ENCODE results near the gene ALPK3.

ALPK3 gene

GRCh38 chr15:84908564-84908963 is 91.4 kb downstream of the ALPK3 start:
- H3K27ac ChIP-seq (ENCODE audit: low read depth, low read length, severe bottlenecking), result no peak overlapping the region
- no peak overlapping the region for H3K4me3 ChIP-seq (ENCODE audit: extremely low read depth, insufficient read depth, low read length, poor library complexity, severe bottlenecking)
- H3K9me3 ChIP-seq (ENCODE audit: control insufficient read depth, low read length), result no peaks in the 10 kb centered on the region
- H3K4me1 ChIP-seq (ENCODE audit: control insufficient read depth, insufficient read depth, low read length, poor library complexity, severe bottlenecking), result peaks cover 10% of the 10 kb centered on the region
- H3K36me3 ChIP-seq (ENCODE audit: control insufficient read depth, insufficient read depth, low read length), result no peaks in the 10 kb centered on the region
- WGBS, 2 experiments (ENCODE audit: insufficient coverage in 2 of 2), result 70 to 73% methylated on average over 11 to 13 of the region's 13 CpGs

GRCh38 chr15:84909029-84909428 is 91.9 kb downstream of the ALPK3 start:
- H3K4me3 ChIP-seq (ENCODE audit: extremely low read depth, insufficient read depth, low read length, poor library complexity, severe bottlenecking), result no peak overlapping the region
- H3K9me3 ChIP-seq (ENCODE audit: control insufficient read depth, low read length), result no peaks in the 10 kb centered on the region
- no peaks in the 10 kb centered on the region for H3K36me3 ChIP-seq (ENCODE audit: control insufficient read depth, insufficient read depth, low read length)
- H3K4me1 ChIP-seq (ENCODE audit: control insufficient read depth, insufficient read depth, low read length, poor library complexity, severe bottlenecking), result peaks cover 10% of the 10 kb centered on the region
- no peak overlapping the region for H3K27ac ChIP-seq (ENCODE audit: low read depth, low read length, severe bottlenecking)
- 64 to 89% methylated on average over 1 to 2 of the region's 3 CpGs for WGBS, 2 experiments (ENCODE audit: insufficient coverage in 2 of 2)

GRCh38 chr15:84909782-84910181 is 92.6 kb downstream of the ALPK3 start:
- 84 to 93% methylated on average over 4 of the region's 4 CpGs for WGBS, 2 experiments (ENCODE audit: insufficient coverage in 2 of 2)
- H3K9me3 ChIP-seq (ENCODE audit: control insufficient read depth, low read length), result no peaks in the 10 kb centered on the region
- H3K4me3 ChIP-seq (ENCODE audit: extremely low read depth, insufficient read depth, low read length, poor library complexity, severe bottlenecking), result no peak overlapping the region
- no peak overlapping the region for H3K27ac ChIP-seq (ENCODE audit: low read depth, low read length, severe bottlenecking)
- H3K4me1 ChIP-seq (ENCODE audit: control insufficient read depth, insufficient read depth, low read length, poor library complexity, severe bottlenecking), result peaks cover 14% of the 10 kb centered on the region
- H3K36me3 ChIP-seq (ENCODE audit: control insufficient read depth, insufficient read depth, low read length), result no peaks in the 10 kb centered on the region

GRCh38 chr15:84910928-84911623 is 93.9 kb downstream of the ALPK3 start:
- H3K4me3 ChIP-seq (ENCODE audit: extremely low read depth, insufficient read depth, low read length, poor library complexity, severe bottlenecking), result no peak overlapping the region
- no peak overlapping the region for H3K27ac ChIP-seq (ENCODE audit: low read depth, low read length, severe bottlenecking)
- H3K36me3 ChIP-seq (ENCODE audit: control insufficient read depth, insufficient read depth, low read length), result no peaks in the 10 kb centered on the region
- H3K4me1 ChIP-seq (ENCODE audit: control insufficient read depth, insufficient read depth, low read length, poor library complexity, severe bottlenecking), result peaks cover 20% of the 10 kb centered on the region
- H3K9me3 ChIP-seq (ENCODE audit: control insufficient read depth, low read length), result no peaks in the 10 kb centered on the region
- 92 to 94% methylated on average over 13 to 16 of the region's 17 CpGs for WGBS, 2 experiments (ENCODE audit: insufficient coverage in 2 of 2)

- Histone ChIP-seq H3K27ac (ENCODE audit: low read depth, low read length, severe bottlenecking) (peak overlapping the region; percentile 54), H3K4me3 (ENCODE audit: extremely low read depth, insufficient read depth, low read length, poor library complexity, severe bottlenecking) (no peak overlapping the region), H3K4me1 (ENCODE audit: control insufficient read depth, insufficient read depth, low read length, poor library complexity, severe bottlenecking) (peaks cover 20% of the 10 kb centered on the region), H3K9me3 (ENCODE audit: control insufficient read depth, low read length) (no peaks in the 10 kb centered on the region), H3K36me3 (ENCODE audit: control insufficient read depth, insufficient read depth, low read length) (no peaks in the 10 kb centered on the region)
- 86 to 89% methylated on average over 4 of the region's 6 CpGs for WGBS, 2 experiments (ENCODE audit: insufficient coverage in 2 of 2)
These were observed 94.9 kb downstream of the ALPK3 start for GRCh38 chr15:84911879-84912660.

GRCh38 chr15:84913360-84913723 is 96.2 kb downstream of the ALPK3 start:
- Histone ChIP-seq H3K9me3 (ENCODE audit: control insufficient read depth, low read length) (no peaks in the 10 kb centered on the region), H3K4me3 (ENCODE audit: extremely low read depth, insufficient read depth, low read length, poor library complexity, severe bottlenecking) (no peak overlapping the region), H3K36me3 (ENCODE audit: control insufficient read depth, insufficient read depth, low read length) (no peaks in the 10 kb centered on the region), H3K27ac (ENCODE audit: low read depth, low read length, severe bottlenecking) (no peak overlapping the region), H3K4me1 (ENCODE audit: control insufficient read depth, insufficient read depth, low read length, poor library complexity, severe bottlenecking) (peaks cover 20% of the 10 kb centered on the region)
- 84 to 94% methylated on average over 2 of the region's 2 CpGs for WGBS, 2 experiments (ENCODE audit: insufficient coverage in 2 of 2)

GRCh38 chr15:84914351-84914750 is 97.2 kb downstream of the ALPK3 start:
- Histone ChIP-seq H3K9me3 (ENCODE audit: control insufficient read depth, low read length) (no peaks in the 10 kb centered on the region), H3K27ac (ENCODE audit: low read depth, low read length, severe bottlenecking) (no peak overlapping the region), H3K4me1 (ENCODE audit: control insufficient read depth, insufficient read depth, low read length, poor library complexity, severe bottlenecking) (peaks cover 20% of the 10 kb centered on the region), H3K36me3 (ENCODE audit: control insufficient read depth, insufficient read depth, low read length) (no peaks in the 10 kb centered on the region), H3K4me3 (ENCODE audit: extremely low read depth, insufficient read depth, low read length, poor library complexity, severe bottlenecking) (no peak overlapping the region)
- WGBS, 2 experiments (ENCODE audit: insufficient coverage in 2 of 2), result 89 to 91% methylated on average over 4 to 5 of the region's 5 CpGs

GRCh38 chr15:84914909-84915605 is 97.9 kb downstream of the ALPK3 start:
- no peak overlapping the region for H3K27ac ChIP-seq (ENCODE audit: low read depth, low read length, severe bottlenecking)
- no peaks in the 10 kb centered on the region for H3K9me3 ChIP-seq (ENCODE audit: control insufficient read depth, low read length)
- no peaks in the 10 kb centered on the region for H3K36me3 ChIP-seq (ENCODE audit: control insufficient read depth, insufficient read depth, low read length)
- no peak overlapping the region for H3K4me3 ChIP-seq (ENCODE audit: extremely low read depth, insufficient read depth, low read length, poor library complexity, severe bottlenecking)
- H3K4me1 ChIP-seq (ENCODE audit: control insufficient read depth, insufficient read depth, low read length, poor library complexity, severe bottlenecking), result peaks cover 20% of the 10 kb centered on the region
- WGBS, 2 experiments (ENCODE audit: insufficient coverage in 2 of 2), result 72 to 76% methylated on average over 9 to 10 of the region's 12 CpGs

- Histone ChIP-seq H3K9me3 (ENCODE audit: control insufficient read depth, low read length) (no peaks in the 10 kb centered on the region), H3K36me3 (ENCODE audit: control insufficient read depth, insufficient read depth, low read length) (no peaks in the 10 kb centered on the region), H3K4me3 (ENCODE audit: extremely low read depth, insufficient read depth, low read length, poor library complexity, severe bottlenecking) (no peak overlapping the region), H3K27ac (ENCODE audit: low read depth, low read length, severe bottlenecking) (no peak overlapping the region), H3K4me1 (ENCODE audit: control insufficient read depth, insufficient read depth, low read length, poor library complexity, severe bottlenecking) (peaks cover 20% of the 10 kb centered on the region)
- WGBS, 2 experiments (ENCODE audit: insufficient coverage in 2 of 2), result 76 to 91% methylated on average over 3 of the region's 3 CpGs
These were observed 98.4 kb downstream of the ALPK3 start for GRCh38 chr15:84915606-84915958.

GRCh38 chr15:84917452-84917851 is 100.3 kb downstream of the ALPK3 start:
- H3K27ac ChIP-seq (ENCODE audit: low read depth, low read length, severe bottlenecking), result no peak overlapping the region
- 71 to 100% methylated on average over 1 of the region's 1 CpG for WGBS, 2 experiments (ENCODE audit: insufficient coverage in 2 of 2)
- H3K4me1 ChIP-seq (ENCODE audit: control insufficient read depth, insufficient read depth, low read length, poor library complexity, severe bottlenecking), result peaks cover 12% of the 10 kb centered on the region
- no peak overlapping the region for H3K4me3 ChIP-seq (ENCODE audit: extremely low read depth, insufficient read depth, low read length, poor library complexity, severe bottlenecking)
- H3K36me3 ChIP-seq (ENCODE audit: control insufficient read depth, insufficient read depth, low read length), result no peaks in the 10 kb centered on the region
- H3K9me3 ChIP-seq (ENCODE audit: control insufficient read depth, low read length), result no peaks in the 10 kb centered on the region

Data from mesodermal cell (in vitro differentiated cells).